Panc1 (cell line): ENCODE data around the gene FAF1. TPM values are rescaled to one million over a fixed set of nuclear protein-coding genes. Genes with fewer than 3 reads are reported as not detected.
A peak's percentile ranks its signal among the peaks of the same experiment; 100 is the strongest.

Experiments used
- ATAC-seq: fragments of 200-7000 bp; cut with Tn5 transposase; 2 replicates; pipeline ENCODE4 v1.9.1; 2020; ENCODE audit warnings: mild to moderate bottlenecking, moderate library complexity
- BruUV-seq: library from RNA; stranded (reverse); fragments of 400-500 nt; replicated peaks from 2 replicates; lab custom pipeline; 2021; lab: Mats Ljungman, UMichigan
- CTCF ChIA-PET: fragments of 300-600 bp; sonication (Branson Sonifier 250); formaldehyde crosslinking; loops from one replicate; lab custom pipeline; 2022; ENCODE audit warnings: antibody characterized with exemption; lab: Charles Lee
- POLR2A ChIA-PET: fragments of 300-600 bp; sonication (Branson Sonifier 250); formaldehyde crosslinking; loops from one replicate; lab custom pipeline; 2022; ENCODE audit warnings: antibody characterized with exemption; lab: Charles Lee
- DNase-seq: peaks from one replicate; pipeline ENCODE4 v3.0.0-alpha.2; 2010; ENCODE audit warnings: low read depth, low spot score
- H3K27ac ChIP-seq: 2 replicates; pipeline ENCODE4 v1.5.1; 2011; ENCODE audit warnings: mild to moderate bottlenecking, low read length, inconsistent platforms
- H3K27me3 ChIP-seq: fragments of 200-500 bp; sonication (Bioruptor generic); 2 replicates; pipeline ENCODE4 v1.6.0; 2014; ENCODE audit warnings: low read length, inconsistent platforms; ENCODE audit not compliant: control insufficient read depth, insufficient read depth
- H3K36me3 ChIP-seq: fragments of 200-500 bp; sonication (Bioruptor generic); 2 replicates; pipeline ENCODE4 v1.5.1; 2014; ENCODE audit warnings: inconsistent platforms, mild to moderate bottlenecking, low read length, moderate library complexity; ENCODE audit not compliant: control insufficient read depth, insufficient read depth
- H3K4me1 ChIP-seq: 2 replicates; pipeline ENCODE4 v1.5.1; 2011; ENCODE audit warnings: inconsistent platforms, mild to moderate bottlenecking, low read length, moderate library complexity; ENCODE audit not compliant: control insufficient read depth, insufficient read depth
- H3K4me3 ChIP-seq, 2 experiments: 2 replicates each; pipeline ENCODE4 v1.5.1; 2011 to 2012; ENCODE audit warnings: low read depth in 2 of 2, low read length in 2 of 2, mild to moderate bottlenecking in 2 of 2, inconsistent platforms in 1 of 2, moderate library complexity in 1 of 2
- H3K9me3 ChIP-seq: fragments of 200-500 bp; sonication (Bioruptor generic); 2 replicates; pipeline ENCODE4 v1.5.1; 2014; ENCODE audit warnings: low read depth, mild to moderate bottlenecking, inconsistent platforms, low read length, moderate library complexity; ENCODE audit not compliant: control insufficient read depth, insufficient read depth
- POLR2AphosphoS5 ChIP-seq: IDR thresholded peaks from 2 replicates; pipeline ENCODE4 v1.6.1; 2012; ENCODE audit warnings: mild to moderate bottlenecking, low read depth, low read length, moderate library complexity
- SIN3A ChIP-seq: IDR thresholded peaks from 2 replicates; pipeline ENCODE4 v1.6.1; 2012; ENCODE audit warnings: low read depth, mild to moderate bottlenecking, low read length, moderate library complexity, borderline replicate concordance; ENCODE audit not compliant: insufficient read depth
- TCF7L2 ChIP-seq: IDR thresholded peaks from 2 replicates; pipeline ENCODE4 v1.6.1; 2011; ENCODE audit warnings: mild to moderate bottlenecking, low read depth, low read length, inconsistent platforms
- in situ Hi-C: cut with HindIII; loops from 2 replicates; pipeline ENCODE4 v1.10.0; 2016; ENCODE audit warnings: low sequenced_read_pairs, low pct_unique_long_range_greater_than_20kb
- intact Hi-C: fragments of 100-400 bp; cut with micrococcal nuclease; formaldehyde crosslinking; loops from one replicate; pipeline ENCODE4 v1.10.0; 2022; ENCODE audit not compliant: unreplicated experiment
- total RNA-seq: library from RNA; stranded (reverse); gene quantifications from one replicate; pipeline ENCODE4 v1.2.1, GENCODE V29; 2021; ENCODE audit not compliant: unreplicated experiment
- TF ChIP-seq, protein P1 (sequence below): fragments of 450-650 bp; IDR thresholded peaks from 2 replicates; pipeline ENCODE4 v1.5.1; 2017; ENCODE audit warnings: mild to moderate bottlenecking
- TF ChIP-seq, protein P2 (sequence below), 2 experiments: IDR thresholded peaks; 2 replicates each; pipeline ENCODE4 v1.6.1; 2011 to 2012; ENCODE audit warnings: low read depth in 2 of 2, control low read depth in 1 of 2, low read length in 1 of 2, mild to moderate bottlenecking in 1 of 2, moderate library complexity in 1 of 2; ENCODE audit not compliant: insufficient read depth in 1 of 2

The FAF1 gene
- total RNA-seq, 1 experiment from 2014 or later, result 101 TPM

DNA sequence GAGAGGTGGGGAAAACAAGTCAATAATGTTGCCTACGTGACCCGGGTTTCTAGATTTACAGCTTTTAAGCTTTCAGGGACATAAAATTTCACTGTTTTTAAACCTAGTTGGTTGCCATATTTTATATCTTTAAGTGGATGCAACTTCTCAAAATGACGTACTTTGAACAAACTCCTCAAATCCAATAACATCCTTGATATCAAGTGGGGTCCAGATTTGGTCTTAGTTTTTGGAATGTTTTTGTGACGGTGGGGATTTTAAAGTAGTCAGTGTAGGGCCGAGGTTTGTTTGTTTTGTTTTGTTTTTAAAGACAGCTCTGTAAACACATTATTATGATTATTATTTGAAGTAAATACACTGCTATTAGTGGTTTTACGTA, 10.4 kb upstream of the FAF1 start:
- DNase-seq, result no peak
- Histone ChIP-seq H3K27me3 (no peaks in the 10 kb centered on the region), H3K36me3 (peaks cover 5% of the 10 kb centered on the region), H3K9me3 (no peaks in the 10 kb centered on the region), H3K4me3 (peak overlapping the region; percentile 74 to 95), H3K4me1 (peaks cover 22% of the 10 kb centered on the region), H3K27ac (peak overlapping the region; percentile 100)
- ChIA-PET POLR2A (no interaction called here), CTCF (interaction anchor here (0.6 to 1.1 kb wide), 4 partner anchors 62 to 196 kb away, joined by 3 to 5 read pairs (median 3); no protein-coding TSS in a partner anchor)
- in situ Hi-C loops (no loop called here), intact Hi-C loops (loop anchor here (10.0 kb wide), 1 partner anchor 196 kb away; no protein-coding TSS in a partner anchor)
- ATAC-seq, result no peak
- TF ChIP-seq, protein P1, sequence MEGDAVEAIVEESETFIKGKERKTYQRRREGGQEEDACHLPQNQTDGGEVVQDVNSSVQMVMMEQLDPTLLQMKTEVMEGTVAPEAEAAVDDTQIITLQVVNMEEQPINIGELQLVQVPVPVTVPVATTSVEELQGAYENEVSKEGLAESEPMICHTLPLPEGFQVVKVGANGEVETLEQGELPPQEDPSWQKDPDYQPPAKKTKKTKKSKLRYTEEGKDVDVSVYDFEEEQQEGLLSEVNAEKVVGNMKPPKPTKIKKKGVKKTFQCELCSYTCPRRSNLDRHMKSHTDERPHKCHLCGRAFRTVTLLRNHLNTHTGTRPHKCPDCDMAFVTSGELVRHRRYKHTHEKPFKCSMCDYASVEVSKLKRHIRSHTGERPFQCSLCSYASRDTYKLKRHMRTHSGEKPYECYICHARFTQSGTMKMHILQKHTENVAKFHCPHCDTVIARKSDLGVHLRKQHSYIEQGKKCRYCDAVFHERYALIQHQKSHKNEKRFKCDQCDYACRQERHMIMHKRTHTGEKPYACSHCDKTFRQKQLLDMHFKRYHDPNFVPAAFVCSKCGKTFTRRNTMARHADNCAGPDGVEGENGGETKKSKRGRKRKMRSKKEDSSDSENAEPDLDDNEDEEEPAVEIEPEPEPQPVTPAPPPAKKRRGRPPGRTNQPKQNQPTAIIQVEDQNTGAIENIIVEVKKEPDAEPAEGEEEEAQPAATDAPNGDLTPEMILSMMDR, result no peak
- TF ChIP-seq SIN3A, result no peak; the same call in 1 of the 2 replicates
- TF ChIP-seq TCF7L2, result no peak
- TF ChIP-seq, protein P2, sequence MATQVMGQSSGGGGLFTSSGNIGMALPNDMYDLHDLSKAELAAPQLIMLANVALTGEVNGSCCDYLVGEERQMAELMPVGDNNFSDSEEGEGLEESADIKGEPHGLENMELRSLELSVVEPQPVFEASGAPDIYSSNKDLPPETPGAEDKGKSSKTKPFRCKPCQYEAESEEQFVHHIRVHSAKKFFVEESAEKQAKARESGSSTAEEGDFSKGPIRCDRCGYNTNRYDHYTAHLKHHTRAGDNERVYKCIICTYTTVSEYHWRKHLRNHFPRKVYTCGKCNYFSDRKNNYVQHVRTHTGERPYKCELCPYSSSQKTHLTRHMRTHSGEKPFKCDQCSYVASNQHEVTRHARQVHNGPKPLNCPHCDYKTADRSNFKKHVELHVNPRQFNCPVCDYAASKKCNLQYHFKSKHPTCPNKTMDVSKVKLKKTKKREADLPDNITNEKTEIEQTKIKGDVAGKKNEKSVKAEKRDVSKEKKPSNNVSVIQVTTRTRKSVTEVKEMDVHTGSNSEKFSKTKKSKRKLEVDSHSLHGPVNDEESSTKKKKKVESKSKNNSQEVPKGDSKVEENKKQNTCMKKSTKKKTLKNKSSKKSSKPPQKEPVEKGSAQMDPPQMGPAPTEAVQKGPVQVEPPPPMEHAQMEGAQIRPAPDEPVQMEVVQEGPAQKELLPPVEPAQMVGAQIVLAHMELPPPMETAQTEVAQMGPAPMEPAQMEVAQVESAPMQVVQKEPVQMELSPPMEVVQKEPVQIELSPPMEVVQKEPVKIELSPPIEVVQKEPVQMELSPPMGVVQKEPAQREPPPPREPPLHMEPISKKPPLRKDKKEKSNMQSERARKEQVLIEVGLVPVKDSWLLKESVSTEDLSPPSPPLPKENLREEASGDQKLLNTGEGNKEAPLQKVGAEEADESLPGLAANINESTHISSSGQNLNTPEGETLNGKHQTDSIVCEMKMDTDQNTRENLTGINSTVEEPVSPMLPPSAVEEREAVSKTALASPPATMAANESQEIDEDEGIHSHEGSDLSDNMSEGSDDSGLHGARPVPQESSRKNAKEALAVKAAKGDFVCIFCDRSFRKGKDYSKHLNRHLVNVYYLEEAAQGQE (IDR thresholded peaks at IDR 0.05; ENCODE audit: insufficient read depth in 1 of 2, low read depth in 2 of 2, low read length in 1 of 2), result no peak
- no peak for TF ChIP-seq POLR2AphosphoS5
- BruUV-seq, result TSS peak; percentile 63

DNA sequence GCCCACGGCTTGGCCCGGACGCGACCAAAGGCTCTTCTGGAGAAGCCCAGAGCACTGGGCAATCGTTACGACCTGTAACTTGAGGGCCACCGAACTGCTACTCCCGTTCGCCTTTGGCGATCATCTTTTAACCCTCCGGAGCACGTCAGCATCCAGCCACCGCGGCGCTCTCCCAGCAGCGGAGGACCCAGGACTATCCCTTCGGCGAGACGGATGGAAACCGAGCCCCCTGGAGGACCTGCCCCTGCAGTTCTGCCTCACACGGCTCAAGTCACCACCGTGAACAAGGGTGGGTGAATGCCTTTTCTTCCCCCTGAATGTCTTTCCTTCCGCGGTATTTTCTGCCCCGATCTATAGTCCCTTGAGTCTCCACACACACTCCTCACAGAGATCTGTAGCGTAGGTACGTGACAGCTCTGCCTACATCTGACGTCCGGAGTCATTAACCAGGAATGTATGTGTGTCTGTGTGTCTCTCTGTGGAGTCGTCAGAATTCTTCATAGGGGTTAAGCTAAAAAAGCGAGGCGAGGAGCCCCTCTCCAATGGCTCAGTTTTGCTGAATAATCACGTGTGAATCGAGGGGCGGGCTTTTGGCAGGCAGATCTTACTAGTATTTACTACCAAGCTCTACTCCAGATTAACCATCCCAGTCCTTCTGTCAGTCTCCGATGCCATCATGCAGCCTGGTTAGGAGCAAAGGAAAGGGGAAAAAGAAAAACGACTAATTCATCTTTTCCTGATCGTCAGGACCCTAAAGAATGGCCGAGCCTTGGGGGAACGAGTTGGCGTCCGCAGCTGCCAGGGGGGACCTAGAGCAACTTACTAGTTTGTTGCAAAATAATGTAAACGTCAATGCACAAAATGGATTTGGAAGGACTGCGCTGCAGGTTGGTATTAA, 9.8 kb upstream of the FAF1 start, which contains the start of gene CDKN2C:
Gene CDKN2C, plus strand, starts transcription at position 635 of the 898 bp plus-strand sequence. Its CDS starts 124 bp downstream, at position 759.
- ChIA-PET POLR2A (interaction anchor here (0.6 kb wide), 1 partner anchor 9 kb away, joined by 4 read pairs; no protein-coding TSS in a partner anchor), CTCF (interaction anchor here (0.6 to 1.5 kb wide), 4 partner anchors 31 to 195 kb away, joined by 3 to 5 read pairs (median 3); no protein-coding TSS in a partner anchor)
- Histone ChIP-seq H3K27ac (peak within 1 kb of the TSS; percentile 100), H3K27me3 (no peaks in the 10 kb centered on the region), H3K4me1 (peaks cover 16% of the 10 kb centered on the region), H3K36me3 (peaks cover 5% of the 10 kb centered on the region), H3K9me3 (no peaks in the 10 kb centered on the region), H3K4me3 (peak within 1 kb of the TSS; percentile 74 to 95)
- ATAC-seq (peak; percentile 46), DNase-seq (peak; percentile 79)
- TSS peak; percentile 77 for BruUV-seq
- in situ Hi-C loops, result no loop called here
- TF ChIP-seq TCF7L2 (no peak), SIN3A (0 out of 2 replicates have a peak, but pooled peaks have one; percentile 45)
- intact Hi-C loops, result loop anchor here (5.0 to 10.0 kb wide), 2 partner anchors 98 to 195 kb away; no protein-coding TSS in a partner anchor
